GM23338 (cell line): Measurements from ENCODE around the gene MIB2.

Experiments
- CTCF ChIP-seq, 2 experiments: fragments of 200-600 bp in 1 of 2; sonication (generic) in 1 of 2; conservative IDR thresholded peaks; 2 replicates each; pipeline versions ENCODE4 v1.5.1 to v1.6.1; 2016 to 2017; ENCODE audit warnings: antibody characterized with exemption in 2 of 2, low read depth in 2 of 2, mild to moderate bottlenecking in 2 of 2, moderate library complexity in 1 of 2
- EZH2 ChIP-seq: fragments of 200-600 bp; sonication (generic); IDR thresholded peaks from one replicate; pipeline ENCODE4 v1.8.0; 2017; ENCODE audit warnings: antibody characterized with exemption, mild to moderate bottlenecking, low read depth; ENCODE audit not compliant: unreplicated experiment
- EZH2phosphoT487 ChIP-seq: fragments of 200-600 bp; sonication (generic); IDR thresholded peaks from one replicate; pipeline ENCODE4 v1.8.1; 2018; ENCODE audit warnings: antibody characterized with exemption; ENCODE audit not compliant: unreplicated experiment
- JUNB ChIP-seq: IDR thresholded peaks from one replicate; pipeline ENCODE4 v1.6.1; 2016; ENCODE audit warnings: antibody characterized with exemption; ENCODE audit not compliant: unreplicated experiment
- POLR2AphosphoS5 ChIP-seq: IDR thresholded peaks from 2 replicates; pipeline ENCODE4 v1.6.1; 2016; ENCODE audit warnings: antibody characterized with exemption, low read depth
- ZNF331 ChIP-seq: fragments of 250-450 bp; sonication (Bioruptor Pico); IDR thresholded peaks from 2 replicates; pipeline ENCODE4 v1.5.0; 2020; ENCODE audit warnings: low read depth, mild to moderate bottlenecking, moderate library complexity

GRCh38 chr1:1677718-1678580 is 62.6 kb downstream of the MIB2 start:
- no peak for TF ChIP-seq ZNF331 (CRISPR knock-in tag)
- no peak for TF ChIP-seq CTCF (conservative IDR thresholded peaks at IDR 0.05; ENCODE audit: low read depth in 2 of 2)
- no peak for TF ChIP-seq POLR2AphosphoS5
- TF ChIP-seq EZH2 = no peak
- TF ChIP-seq EZH2phosphoT487 = no peak
- no peak for TF ChIP-seq JUNB
